Ishikawa (cell line): ENCODE measurements around the gene UBE2R2.

Source experiments
- EGR1 ChIP-seq: IDR thresholded peaks from 2 replicates; pipeline ENCODE4 v1.6.1; 2012
- NFIC ChIP-seq: IDR thresholded peaks from 2 replicates; pipeline ENCODE4 v1.6.1; 2012
- TF ChIP-seq, protein P1 (sequence below): IDR thresholded peaks from 2 replicates; pipeline ENCODE4 v1.6.1; 2012

DNA sequence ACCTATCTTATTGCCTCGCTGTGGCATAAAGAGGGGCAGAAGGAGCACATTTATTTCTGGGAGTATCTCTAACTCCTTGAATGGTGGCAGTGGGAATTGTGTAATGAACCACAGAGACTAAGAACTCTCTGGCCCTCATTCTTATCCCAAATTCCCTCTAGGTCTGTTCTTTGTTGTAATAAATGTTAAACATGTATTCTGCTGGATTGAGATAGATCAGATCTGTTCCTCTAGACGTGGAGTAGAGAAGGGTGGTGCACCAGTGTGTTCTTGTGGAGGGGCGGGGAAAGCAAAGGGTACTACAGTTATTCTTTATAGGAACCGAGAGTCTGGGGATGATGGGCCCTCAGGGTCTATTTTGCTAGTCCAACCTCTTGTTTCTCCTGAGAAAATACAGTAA is 90.4 kb downstream of the UBE2R2 start:
- TF ChIP-seq, protein P1, sequence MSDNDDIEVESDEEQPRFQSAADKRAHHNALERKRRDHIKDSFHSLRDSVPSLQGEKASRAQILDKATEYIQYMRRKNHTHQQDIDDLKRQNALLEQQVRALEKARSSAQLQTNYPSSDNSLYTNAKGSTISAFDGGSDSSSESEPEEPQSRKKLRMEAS, result no peak
- TF ChIP-seq NFIC (no peak), EGR1 (no peak)
